Kidney capillary endothelial cell (primary cell): ENCODE data around the gene SNX5.
A peak's percentile ranks its signal among the peaks of the same experiment; 100 is the strongest.

ENCODE experiments used
- DNase-seq: peaks from one replicate; pipeline ENCODE4 v3.0.0-alpha.2; 2018; ENCODE audit warnings: low spot score

The SNX5 gene

GRCh38 chr20:17968366-17969277, at the start of gene SNX5, which contains the start of gene MGME1:
TSS of gene SNX5 (minus strand) at chr20:17968794. CDS start at chr20:17968425, 369 bp downstream.
TSS of gene MGME1 (plus strand) at chr20:17969018. CDS start at chr20:17969860, 842 bp downstream.
- peak; percentile 95 for DNase-seq

GRCh38 chr20:18018100-18018499, 49.5 kb upstream of the SNX5 start:
- DNase-seq, result no peak

- DNase-seq, result no peak
These were observed 48.2 kb upstream of the SNX5 start for GRCh38 chr20:18016772-18017171.

- no peak for DNase-seq
These were observed 45.8 kb upstream of the SNX5 start for GRCh38 chr20:18014411-18014810.

- no peak for DNase-seq
These were observed 44.3 kb upstream of the SNX5 start for GRCh38 chr20:18012901-18013300.

GRCh38 chr20:18011951-18012645, 43.5 kb upstream of the SNX5 start:
- DNase-seq, result no peak

- DNase-seq, result no peak
These were observed 42.9 kb upstream of the SNX5 start for GRCh38 chr20:18011482-18011881.

GRCh38 chr20:18009116-18009515, 40.5 kb upstream of the SNX5 start:
- no peak for DNase-seq

- DNase-seq, result no peak
These were observed 39.1 kb upstream of the SNX5 start for GRCh38 chr20:18007534-18008292.

GRCh38 chr20:18006684-18007083, 38.1 kb upstream of the SNX5 start:
- DNase-seq, result no peak

DNA sequence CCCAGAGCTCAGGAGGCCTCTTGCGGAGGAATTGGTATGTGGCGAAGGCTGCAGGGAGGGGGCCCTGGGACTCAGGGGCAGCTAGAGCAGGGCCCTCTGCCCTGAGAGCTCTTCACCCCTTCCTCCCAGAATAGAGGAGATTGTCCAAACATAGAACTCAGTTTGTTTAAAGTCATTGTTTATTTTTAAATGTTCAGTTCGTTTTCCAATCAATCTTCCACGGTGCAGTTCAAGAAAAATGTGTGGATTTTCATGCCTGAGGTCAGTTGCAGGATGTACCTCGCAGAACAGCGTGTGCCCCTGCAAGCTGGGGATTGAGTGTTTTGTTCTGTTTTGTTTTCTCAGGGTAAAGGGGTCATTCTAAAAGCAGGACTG, 37.4 kb upstream of the SNX5 start:
- no peak for DNase-seq

DNA sequence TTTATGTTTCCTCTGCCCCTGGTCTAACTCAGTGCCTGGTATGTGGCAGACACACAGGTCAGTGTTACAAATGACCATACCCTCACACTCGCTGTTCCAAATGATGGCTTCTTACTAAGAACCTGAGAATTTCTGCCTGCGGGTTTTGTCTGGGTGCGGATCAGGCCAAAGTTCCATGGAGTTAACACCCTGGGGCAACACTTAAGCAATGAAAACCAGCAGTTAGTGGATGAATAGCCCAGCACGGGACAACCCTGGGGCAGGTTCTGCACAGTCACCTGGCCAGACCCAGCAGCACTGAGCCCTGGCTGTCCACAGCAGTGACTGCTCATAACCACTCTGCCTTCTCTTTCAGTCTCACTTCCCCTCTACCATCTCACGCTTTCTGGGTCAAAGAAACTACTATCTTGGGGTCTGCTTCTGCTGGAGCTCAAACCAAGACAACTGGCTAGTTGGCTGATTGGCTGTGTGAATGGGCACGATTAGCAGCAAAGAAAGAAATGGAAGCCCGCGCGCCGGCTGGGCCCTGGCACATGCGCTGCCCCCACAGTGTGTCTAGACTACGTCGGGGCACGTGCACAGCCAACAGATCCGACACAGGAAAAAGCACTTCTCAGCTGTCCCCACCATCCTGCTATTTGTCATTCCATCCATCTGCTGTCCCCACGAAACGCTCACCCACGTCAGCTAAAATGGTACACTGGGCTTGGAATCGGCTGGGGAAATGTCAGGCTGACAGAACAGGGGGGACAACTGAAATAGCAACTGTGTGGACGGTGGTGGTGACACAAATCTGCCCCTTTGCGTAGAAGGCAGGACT, 36.8 kb upstream of the SNX5 start:
- no peak for DNase-seq

DNA sequence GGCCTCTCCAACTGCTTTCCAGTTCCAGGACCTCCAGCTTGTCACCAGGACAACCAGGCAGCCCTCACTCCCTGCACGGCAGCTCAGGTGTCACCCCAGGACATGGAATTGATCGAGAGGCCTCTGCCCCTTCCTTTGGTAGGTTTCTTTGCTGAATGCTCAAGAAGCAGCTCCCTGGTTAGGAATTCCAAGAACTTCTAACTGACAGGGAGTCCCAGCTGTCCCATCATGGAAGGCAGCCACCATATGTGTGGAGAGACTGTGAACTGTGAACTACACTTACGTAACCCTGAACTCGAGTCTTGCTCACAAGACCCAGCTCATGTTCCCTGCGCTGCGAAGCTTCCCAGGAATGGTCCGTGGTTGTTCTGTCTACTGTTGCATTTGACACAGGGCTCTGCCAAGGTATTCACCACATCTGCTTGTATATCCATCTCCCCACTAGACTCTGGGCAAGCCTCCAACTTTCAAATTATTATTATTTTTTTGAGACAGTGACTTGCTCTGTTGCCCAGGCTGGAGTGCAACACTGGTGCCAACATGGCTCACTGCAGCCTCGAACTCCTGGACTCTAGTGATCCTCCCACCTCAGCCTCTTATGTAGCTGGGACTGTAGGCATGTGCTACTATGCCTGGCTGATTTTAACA, 35.9 kb upstream of the SNX5 start:
- no peak for DNase-seq

GRCh38 chr20:18003897-18004296, 35.3 kb upstream of the SNX5 start:
- no peak for DNase-seq

GRCh38 chr20:18001131-18001921, 32.7 kb upstream of the SNX5 start:
- DNase-seq, result no peak

DNA sequence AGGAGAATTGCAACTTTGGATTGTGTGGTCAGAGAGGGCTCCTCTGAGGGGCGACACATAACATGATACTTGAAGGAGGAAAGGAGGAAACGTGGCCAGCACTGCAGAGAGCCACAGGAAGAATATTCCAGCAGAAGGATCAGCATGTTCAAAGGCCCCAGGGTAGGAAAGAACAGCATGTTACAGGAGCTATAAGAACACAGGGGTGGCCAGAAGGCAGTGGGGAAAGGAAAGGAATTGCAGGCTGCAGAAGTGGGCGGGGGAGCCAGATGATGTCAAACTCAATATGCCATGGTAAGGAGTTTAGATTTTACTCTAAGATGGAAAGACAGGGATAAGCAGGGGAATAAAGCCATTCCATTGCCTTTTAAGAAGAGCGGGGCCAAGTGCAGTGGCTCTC, 31.0 kb upstream of the SNX5 start:
- DNase-seq, result no peak

DNA sequence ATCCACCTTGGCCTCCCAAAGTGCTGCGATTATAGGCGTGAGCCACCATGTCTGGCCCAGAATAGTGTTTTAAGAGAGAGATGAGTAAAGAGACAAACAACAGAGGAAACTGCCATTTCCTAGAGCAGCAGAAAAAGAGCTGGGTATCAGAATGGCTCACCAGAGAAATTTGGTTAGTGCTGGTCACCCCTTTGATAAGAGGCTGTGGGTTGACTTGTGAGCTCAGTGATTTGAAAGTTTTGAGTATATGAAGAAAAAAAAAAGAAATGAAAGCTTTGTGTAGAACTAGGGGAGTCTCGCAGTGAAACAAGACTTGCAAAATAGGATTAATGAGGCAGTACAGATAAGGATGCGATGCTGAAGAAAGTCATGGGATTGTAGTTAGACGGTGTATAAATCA, 29.9 kb upstream of the SNX5 start:
- DNase-seq, result no peak

DNA sequence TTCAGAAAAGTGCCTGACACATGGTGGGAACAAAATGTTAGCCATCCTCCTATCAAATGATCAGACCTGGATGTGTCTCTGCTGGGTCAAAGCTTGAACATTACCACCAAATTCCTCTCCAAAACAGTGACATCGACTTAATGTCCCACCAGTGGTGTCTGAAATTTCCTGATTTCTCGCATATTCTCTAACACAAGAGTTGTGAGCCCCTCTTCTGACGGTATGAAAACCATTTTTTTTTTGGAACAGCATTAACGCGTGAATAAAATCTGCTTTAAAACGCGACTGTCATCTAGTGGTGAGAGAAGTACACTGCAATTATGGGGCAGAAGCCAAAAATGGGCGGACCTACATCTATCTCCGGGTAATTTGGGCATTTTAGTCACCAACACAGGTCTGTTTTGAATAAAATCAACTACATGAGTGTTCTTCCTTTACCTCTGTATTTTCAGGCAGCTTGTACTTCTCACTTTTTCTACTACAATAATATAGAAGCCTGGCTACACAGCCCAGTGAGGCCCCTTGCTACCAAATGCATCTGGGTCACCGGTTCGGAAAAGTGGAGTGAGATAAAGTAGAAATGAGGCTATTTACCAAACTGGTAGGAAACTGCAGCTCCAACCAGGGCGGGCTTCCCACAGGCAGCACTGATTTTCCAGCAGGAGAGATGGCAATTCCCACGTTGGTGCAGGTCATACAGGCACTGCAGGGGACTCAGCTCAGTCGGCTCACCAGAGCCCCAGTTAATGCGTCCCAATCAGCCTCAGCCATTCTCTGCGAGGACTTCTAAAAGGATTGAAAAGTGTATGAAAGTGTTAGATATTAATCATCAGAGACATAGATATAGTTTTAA, 27.6 kb upstream of the SNX5 start:
- peak; percentile 55 for DNase-seq

GRCh38 chr20:17993546-17993945, 25.0 kb upstream of the SNX5 start:
- DNase-seq, result no peak
